M059J (cell line): ENCODE measurements around the gene SIGLEC15. TPM values are rescaled to one million over a fixed set of nuclear protein-coding genes. Genes with fewer than 3 reads are reported as not detected.
"Not testable (repeated sequence)": the region's sequence is repeated elsewhere in the genome, so short reads cannot be mapped to it uniquely, and the experiment has no call there.

ENCODE experiments used
- DNase-seq: peaks from one replicate; pipeline ENCODE4 v3.0.0-alpha.2; 2012; ENCODE audit warnings: low read depth
- total RNA-seq: library from RNA; depleted of rRNA; stranded (reverse); fragments of >200 nt; shearing (Covaris generic); gene quantifications from 2 replicates; pipeline ENCODE4 v1.2.3, GENCODE V29; 2014

The SIGLEC15 gene
- total RNA-seq, 1 experiment from 2014 or later: 8.6 TPM

- no peak for DNase-seq
Observed at GRCh38 chr18:45820106-45820745, 5.2 kb upstream of the SIGLEC15 start.

- DNase-seq: no peak
Observed at GRCh38 chr18:45821026-45821425, 4.4 kb upstream of the SIGLEC15 start.

GRCh38 chr18:45821711-45822110 is 3.8 kb upstream of the SIGLEC15 start:
- no peak for DNase-seq

- no peak for DNase-seq
Observed at GRCh38 chr18:45826084-45826483, 609 bp downstream of the SIGLEC15 start.

- DNase-seq: not testable (repeated sequence)
Observed at GRCh38 chr18:45826716-45827115, 1.2 kb downstream of the SIGLEC15 start.

- no peak for DNase-seq
Observed at GRCh38 chr18:45828917-45829811, 3.7 kb downstream of the SIGLEC15 start.

- DNase-seq: no peak
Observed at GRCh38 chr18:45829855-45830254, 4.4 kb downstream of the SIGLEC15 start.

GRCh38 chr18:45830917-45831316 is 5.4 kb downstream of the SIGLEC15 start:
- DNase-seq: no peak

- no peak for DNase-seq
Observed at GRCh38 chr18:45833846-45834245, 8.4 kb downstream of the SIGLEC15 start.

GRCh38 chr18:45834306-45834705 is 8.8 kb downstream of the SIGLEC15 start:
- DNase-seq: no peak

- DNase-seq: no peak
Observed at GRCh38 chr18:45835057-45835636, 9.7 kb downstream of the SIGLEC15 start.

GRCh38 chr18:45836242-45837205 is 11.0 kb downstream of the SIGLEC15 start:
- DNase-seq: no peak

- DNase-seq: no peak
Observed at GRCh38 chr18:45837283-45838070, 12.0 kb downstream of the SIGLEC15 start.

GRCh38 chr18:45838302-45839070 is 13.0 kb downstream of the SIGLEC15 start:
- no peak for DNase-seq

- peak; percentile 73 for DNase-seq
Observed at GRCh38 chr18:45839414-45840395, 14.2 kb downstream of the SIGLEC15 start.

- no peak for DNase-seq
Observed at GRCh38 chr18:45841060-45841764, 15.7 kb downstream of the SIGLEC15 start.

GRCh38 chr18:45841765-45842442 is 16.4 kb downstream of the SIGLEC15 start:
- no peak for DNase-seq
